ENCODE data around the gene IQCH.

The IQCH gene

DNA sequence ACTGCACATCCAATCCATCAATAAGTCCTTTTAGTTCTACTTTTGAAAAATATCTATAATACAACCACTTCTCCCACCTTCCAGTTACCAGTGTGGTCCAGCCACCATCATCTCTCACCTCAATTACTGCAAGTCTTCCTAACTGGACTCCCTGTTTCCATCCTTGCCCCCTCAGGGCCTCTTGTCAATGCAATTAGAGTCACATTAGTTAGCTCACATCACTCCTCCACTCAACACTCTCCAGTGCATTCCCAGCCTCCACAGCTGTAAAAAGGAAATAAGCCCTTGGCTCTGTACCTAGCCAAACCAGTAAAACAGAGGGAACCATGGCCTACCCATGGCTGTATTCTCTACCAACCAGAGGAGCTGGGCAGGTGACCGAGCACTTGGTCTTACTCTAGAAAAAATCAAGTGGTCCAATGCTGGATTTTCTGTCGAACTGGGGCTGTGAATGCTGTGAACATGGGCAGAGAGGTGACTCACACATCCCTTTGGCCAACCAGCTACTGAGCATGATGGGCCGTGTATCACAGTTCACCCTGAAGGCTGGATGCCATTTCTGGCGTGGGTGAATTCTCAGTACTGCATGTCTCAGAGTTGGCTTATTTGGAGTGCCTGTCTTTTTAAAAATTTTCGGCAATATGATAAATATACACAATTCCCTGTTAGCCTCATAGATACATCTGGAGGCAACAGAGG is 203.9 kb downstream of the IQCH start:
- Histone ChIP-seq H3K9ac (ENCODE audit: insufficient read length) (no peak overlapping the region), H3K9me3 (ENCODE audit: low read depth, low read length) (no peaks in the 10 kb centered on the region), H3K36me3 (ENCODE audit: insufficient read depth, low read length) (no peaks in the 10 kb centered on the region), H3K27ac (no peak overlapping the region), H3K4me3 (no peak overlapping the region)
- TF ChIP-seq FOXP2 (optimal IDR thresholded peaks at IDR 0.05; ENCODE audit: control extremely low read depth, extremely low read length, insufficient read depth) (no peak), POLR2AphosphoS5 (IDR thresholded peaks at IDR 0.05; ENCODE audit: borderline replicate concordance, low read depth, low read length) (no peak), EZH2 (IDR thresholded peaks at IDR 0.05) (no peak)
- DNase-seq (ENCODE audit: low read depth, low spot score), result no peak

DNA sequence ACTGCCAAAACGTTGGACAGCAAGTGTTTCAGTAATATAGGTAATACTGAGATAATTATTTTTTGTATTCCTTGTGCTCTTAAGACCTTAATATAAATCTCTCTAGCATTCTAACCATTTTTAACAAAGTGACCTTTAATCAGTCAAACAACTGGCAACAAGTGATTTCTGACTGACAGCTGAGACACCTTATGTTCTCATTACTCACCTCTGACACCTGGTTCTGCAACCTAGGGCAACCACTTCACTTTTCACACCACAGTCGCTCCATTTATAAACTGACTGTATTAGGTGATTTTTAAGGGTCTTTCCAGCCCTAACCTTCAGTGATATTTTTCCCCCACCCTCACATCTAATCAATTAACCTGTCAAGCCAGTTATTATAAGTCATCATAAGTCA is 205.9 kb downstream of the IQCH start:
- Histone ChIP-seq H3K9me3 (ENCODE audit: low read depth, low read length) (no peaks in the 10 kb centered on the region), H3K4me3 (no peak overlapping the region), H3K9ac (ENCODE audit: insufficient read length) (no peak overlapping the region), H3K36me3 (ENCODE audit: insufficient read depth, low read length) (no peaks in the 10 kb centered on the region), H3K27ac (no peak overlapping the region)
- no peak for TF ChIP-seq FOXP2 (optimal IDR thresholded peaks at IDR 0.05; ENCODE audit: control extremely low read depth, extremely low read length, insufficient read depth)
- no peak for TF ChIP-seq POLR2AphosphoS5 (IDR thresholded peaks at IDR 0.05; ENCODE audit: borderline replicate concordance, low read depth, low read length)
- TF ChIP-seq EZH2 (IDR thresholded peaks at IDR 0.05), result no peak
- no peak for DNase-seq (ENCODE audit: low read depth, low spot score)

DNA sequence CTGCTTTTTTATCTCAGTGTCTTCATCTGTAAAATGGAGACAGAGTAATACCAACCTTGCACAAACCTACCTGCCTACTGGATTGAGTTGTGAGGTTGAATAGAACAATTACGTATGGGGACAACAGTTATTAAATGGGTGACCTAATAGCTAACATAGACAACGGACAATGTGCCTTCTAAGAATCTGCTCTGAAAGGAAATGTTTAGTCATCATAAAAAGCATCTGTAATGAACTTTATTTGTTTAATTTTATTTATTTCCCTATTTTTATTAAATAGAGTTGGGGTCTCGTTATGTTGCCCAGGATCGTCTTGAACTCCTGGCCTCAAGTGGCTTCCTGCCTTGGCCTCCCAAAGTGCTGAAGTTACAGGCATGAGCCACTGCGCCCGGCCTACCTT is 207.1 kb downstream of the IQCH start:
- no peak overlapping the region for H3K4me3 ChIP-seq

DNA sequence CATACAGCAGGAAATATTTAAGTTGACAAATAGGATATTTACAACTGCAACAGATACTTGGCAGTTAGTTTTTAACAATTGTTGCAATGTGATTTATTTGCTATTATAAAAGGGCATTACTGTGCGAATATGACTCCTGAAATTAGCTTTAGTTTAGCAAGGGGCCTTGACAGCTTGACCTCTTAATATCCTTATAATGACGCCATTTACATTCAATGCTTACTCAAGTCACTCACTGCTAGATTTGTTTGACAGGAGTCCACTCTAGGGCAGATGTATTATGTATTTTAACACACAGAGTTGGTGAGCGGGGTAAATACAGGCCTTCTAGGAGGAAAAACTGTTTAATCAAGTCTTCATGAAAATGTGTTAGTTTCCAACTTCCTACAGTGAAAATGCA is 208.3 kb downstream of the IQCH start:
- DNase-seq (ENCODE audit: low read depth, low spot score), result no peak
- Histone ChIP-seq H3K36me3 (ENCODE audit: insufficient read depth, low read length) (no peaks in the 10 kb centered on the region), H3K9me3 (ENCODE audit: low read depth, low read length) (no peaks in the 10 kb centered on the region), H3K9ac (ENCODE audit: insufficient read length) (no peak overlapping the region), H3K4me3 (no peak overlapping the region), H3K27ac (peak overlapping the region; percentile 7; the same call in 1 of the 2 replicates)
- TF ChIP-seq EZH2 (IDR thresholded peaks at IDR 0.05) (no peak), POLR2AphosphoS5 (IDR thresholded peaks at IDR 0.05; ENCODE audit: borderline replicate concordance, low read depth, low read length) (no peak), FOXP2 (optimal IDR thresholded peaks at IDR 0.05; ENCODE audit: control extremely low read depth, extremely low read length, insufficient read depth) (no peak)

More for the DNA sequence above, 207.1 kb downstream of the IQCH start:
- TF ChIP-seq POLR2AphosphoS5 (IDR thresholded peaks at IDR 0.05; ENCODE audit: borderline replicate concordance, low read depth, low read length) (no peak), EZH2 (IDR thresholded peaks at IDR 0.05) (no peak), FOXP2 (optimal IDR thresholded peaks at IDR 0.05; ENCODE audit: control extremely low read depth, extremely low read length, insufficient read depth) (no peak)
- no peak overlapping the region for H3K9ac ChIP-seq (ENCODE audit: insufficient read length)
- no peaks in the 10 kb centered on the region for H3K36me3 ChIP-seq (ENCODE audit: insufficient read depth, low read length)
- DNase-seq (ENCODE audit: low read depth, low spot score), result no peak
- H3K27ac ChIP-seq, result no peak overlapping the region
- no peaks in the 10 kb centered on the region for H3K9me3 ChIP-seq (ENCODE audit: low read depth, low read length)

DNA sequence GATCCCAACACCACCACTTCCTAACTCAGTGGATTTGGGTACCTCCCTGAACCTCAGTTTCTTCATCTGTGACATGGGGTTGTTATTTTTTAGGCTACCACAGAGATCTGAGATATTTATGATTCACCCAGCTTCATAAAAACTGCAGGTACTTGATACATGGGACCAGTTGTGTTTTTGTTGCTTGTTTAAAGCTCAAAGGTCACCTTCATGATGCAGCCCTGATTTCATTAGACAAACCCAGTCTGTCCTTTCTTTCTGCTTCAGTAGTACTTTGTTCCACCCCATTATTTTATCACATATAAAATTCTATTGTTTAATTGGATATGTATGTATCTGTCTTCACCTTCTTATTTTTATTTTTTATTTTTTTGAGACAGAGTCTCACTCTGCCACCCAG is 208.9 kb downstream of the IQCH start:
- TF ChIP-seq FOXP2 (optimal IDR thresholded peaks at IDR 0.05; ENCODE audit: control extremely low read depth, extremely low read length, insufficient read depth), result no peak
- no peak for TF ChIP-seq EZH2 (IDR thresholded peaks at IDR 0.05)
- no peak overlapping the region for H3K9ac ChIP-seq (ENCODE audit: insufficient read length)
- no peaks in the 10 kb centered on the region for H3K9me3 ChIP-seq (ENCODE audit: low read depth, low read length)
- no peak for DNase-seq (ENCODE audit: low read depth, low spot score)
- H3K36me3 ChIP-seq (ENCODE audit: insufficient read depth, low read length), result no peaks in the 10 kb centered on the region
- H3K4me3 ChIP-seq, result no peak overlapping the region
- no peak overlapping the region for H3K27ac ChIP-seq

DNA sequence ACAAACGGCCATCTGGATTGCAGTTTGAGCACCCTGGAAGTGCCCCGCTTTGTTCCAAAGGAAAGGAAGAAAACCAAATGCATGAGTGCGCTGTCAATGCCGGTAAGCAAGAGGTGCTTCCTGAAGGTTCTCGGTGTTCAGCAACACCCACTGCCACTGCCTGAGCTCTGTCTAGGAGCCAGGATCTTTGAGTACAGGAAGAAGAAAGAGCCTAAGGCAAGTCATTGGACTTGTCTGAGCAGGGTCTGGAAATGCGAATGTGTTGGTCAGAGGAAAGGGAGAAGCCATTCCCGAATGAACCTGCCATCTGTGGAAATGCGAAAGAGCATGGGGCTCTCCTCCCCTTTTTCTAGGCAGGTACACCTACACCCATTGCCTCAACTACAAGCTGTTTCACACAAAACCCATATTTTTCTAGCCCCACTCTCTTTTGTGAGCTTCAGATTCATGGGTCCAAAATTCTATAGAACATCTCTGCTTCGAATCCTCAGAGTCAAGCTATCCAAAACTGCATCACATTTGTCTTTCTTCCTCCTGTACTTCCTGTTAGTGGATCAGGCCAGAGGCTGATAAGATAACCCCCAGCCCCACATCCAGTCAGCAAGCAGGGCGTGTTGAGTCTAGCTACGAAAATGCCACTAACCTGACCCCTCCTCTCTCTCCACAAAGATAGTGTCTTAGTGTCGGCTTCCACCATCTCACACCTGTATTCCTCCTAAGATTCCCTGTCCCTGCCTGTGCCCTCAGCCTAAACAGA is 210.8 kb downstream of the IQCH start:
- H3K9me3 ChIP-seq (ENCODE audit: low read depth, low read length), result no peaks in the 10 kb centered on the region
- TF ChIP-seq EZH2 (IDR thresholded peaks at IDR 0.05) (no peak), FOXP2 (optimal IDR thresholded peaks at IDR 0.05; ENCODE audit: control extremely low read depth, extremely low read length, insufficient read depth) (no peak), POLR2AphosphoS5 (IDR thresholded peaks at IDR 0.05; ENCODE audit: borderline replicate concordance, low read depth, low read length) (no peak)
- no peak overlapping the region for H3K4me3 ChIP-seq
- H3K27ac ChIP-seq, result no peak overlapping the region
- H3K9ac ChIP-seq (ENCODE audit: insufficient read length), result no peak overlapping the region
- no peak for DNase-seq (ENCODE audit: low read depth, low spot score)
- no peaks in the 10 kb centered on the region for H3K36me3 ChIP-seq (ENCODE audit: insufficient read depth, low read length)

DNA sequence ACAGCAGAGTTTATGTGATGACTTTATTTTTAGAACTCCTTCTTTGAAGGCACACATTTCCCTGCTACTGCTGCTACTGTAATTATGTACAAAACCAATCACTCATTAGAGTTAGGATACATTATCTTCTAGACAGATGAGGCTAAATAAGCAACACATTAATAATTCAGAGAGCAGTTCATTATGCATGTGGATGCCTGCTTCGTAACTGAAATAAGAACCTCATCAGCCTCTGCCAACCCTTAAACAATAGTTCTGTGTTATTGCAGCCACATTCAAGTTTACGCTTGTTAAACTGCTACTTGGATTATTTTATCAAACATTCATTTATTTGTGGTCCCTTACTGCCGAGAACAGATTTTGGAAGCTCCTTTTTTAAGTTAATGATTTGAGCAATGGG is 213.8 kb downstream of the IQCH start:
- DNase-seq (ENCODE audit: low read depth, low spot score), result no peak
- Histone ChIP-seq H3K27ac (no peak overlapping the region), H3K36me3 (ENCODE audit: insufficient read depth, low read length) (no peaks in the 10 kb centered on the region), H3K4me3 (no peak overlapping the region), H3K9me3 (ENCODE audit: low read depth, low read length) (no peaks in the 10 kb centered on the region), H3K9ac (ENCODE audit: insufficient read length) (no peak overlapping the region)
- TF ChIP-seq EZH2 (IDR thresholded peaks at IDR 0.05) (no peak), POLR2AphosphoS5 (IDR thresholded peaks at IDR 0.05; ENCODE audit: borderline replicate concordance, low read depth, low read length) (no peak), FOXP2 (optimal IDR thresholded peaks at IDR 0.05; ENCODE audit: control extremely low read depth, extremely low read length, insufficient read depth) (no peak)

DNA sequence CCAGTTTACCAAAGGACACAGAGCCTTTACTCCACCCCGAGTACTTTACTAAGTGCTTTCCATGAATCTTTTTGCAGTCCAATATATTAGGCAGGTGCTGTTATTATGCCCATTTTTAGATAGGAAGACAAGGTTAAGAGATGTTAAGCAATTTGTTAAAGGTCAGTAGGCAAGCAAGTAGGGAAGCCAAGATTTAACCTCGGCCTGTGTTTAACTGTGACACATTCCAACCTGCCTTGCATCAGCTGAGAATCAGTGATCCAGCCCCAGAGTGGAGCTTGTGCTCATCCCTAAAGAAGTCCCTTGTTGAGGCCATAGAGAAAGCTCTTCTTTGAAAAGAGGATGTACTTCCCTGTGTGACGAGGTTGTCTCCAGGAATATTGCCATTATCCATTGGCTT is 215.1 kb downstream of the IQCH start:
- DNase-seq (ENCODE audit: low read depth, low spot score), result no peak
- Histone ChIP-seq H3K9ac (ENCODE audit: insufficient read length) (no peak overlapping the region), H3K4me3 (no peak overlapping the region), H3K36me3 (ENCODE audit: insufficient read depth, low read length) (no peaks in the 10 kb centered on the region), H3K27ac (no peak overlapping the region), H3K9me3 (ENCODE audit: low read depth, low read length) (no peaks in the 10 kb centered on the region)
- TF ChIP-seq FOXP2 (optimal IDR thresholded peaks at IDR 0.05; ENCODE audit: control extremely low read depth, extremely low read length, insufficient read depth), result no peak
- no peak for TF ChIP-seq POLR2AphosphoS5 (IDR thresholded peaks at IDR 0.05; ENCODE audit: borderline replicate concordance, low read depth, low read length)
- no peak for TF ChIP-seq EZH2 (IDR thresholded peaks at IDR 0.05)
